Colonic mucosa (tissue), 4 donors: Measurements from ENCODE around the gene IDI1. TPM values are rescaled to one million over a fixed set of nuclear protein-coding genes. Genes with fewer than 3 reads are reported as not detected.

Experiments
- DNase-seq: peaks from one replicate; pipeline ENCODE4 v3.0.0-alpha.2; 2020
- H3K27ac ChIP-seq: fragments of 200-600 bp; one replicate; pipeline ENCODE4 v1.8.0; 2021
- H3K27me3 ChIP-seq: fragments of 200-600 bp; one replicate; pipeline ENCODE4 v1.8.0; 2021
- H3K36me3 ChIP-seq: fragments of 200-600 bp; one replicate; pipeline ENCODE4 v1.8.0; 2021
- H3K4me1 ChIP-seq: fragments of 200-600 bp; one replicate; pipeline ENCODE4 v1.8.0; 2021; ENCODE audit warnings: mild to moderate bottlenecking
- H3K4me3 ChIP-seq: fragments of 200-600 bp; one replicate; pipeline ENCODE4 v1.8.0; 2021
- H3K9ac ChIP-seq, 2 donors: one replicate each; pipeline ENCODE4 v1.7.0; 2013; ENCODE audit warnings: control low read depth in 2 of 2, low read depth in 2 of 2, low read length in 2 of 2
- H3K9me3 ChIP-seq: fragments of 200-600 bp; one replicate; pipeline ENCODE4 v1.8.0; 2021
- intact Hi-C: fragments of 100-400 bp; cut with DNase I; formaldehyde crosslinking; loops from one replicate; pipeline ENCODE4 v1.14.1; 2022
- total RNA-seq, 2 donors: library from RNA; stranded (reverse); fragmentation: NEBNext Ultra II Directional in 1 of 2; extraction: Animal tissue kit (Norgen Biotek cat#: 25700) in 1 of 2; gene quantifications; one replicate each; pipeline ENCODE4 v1.2.1, GENCODE V29; 2021
- TF ChIP-seq, protein P1 (sequence below): fragments of 200-600 bp; IDR thresholded peaks from one replicate; pipeline ENCODE4 v1.8.0; 2022; ENCODE audit warnings: antibody characterized with exemption, mild to moderate bottlenecking
- donor health status: healthy.
- donor health status: DM: no; HTN: no; CAD: no.
- donor health status: DM: no; HTN: no; CAD: no.

IDI1 gene
- total RNA-seq, 2 donors from 2014 or later: 41.3 to 142 TPM

GRCh38 chr10:1047937-1048336 is 982 bp downstream of the IDI1 start:
- H3K36me3 ChIP-seq: no peaks in the 10 kb centered on the region
- peak overlapping the region; percentile 88 for H3K4me3 ChIP-seq
- TF ChIP-seq, protein P1, sequence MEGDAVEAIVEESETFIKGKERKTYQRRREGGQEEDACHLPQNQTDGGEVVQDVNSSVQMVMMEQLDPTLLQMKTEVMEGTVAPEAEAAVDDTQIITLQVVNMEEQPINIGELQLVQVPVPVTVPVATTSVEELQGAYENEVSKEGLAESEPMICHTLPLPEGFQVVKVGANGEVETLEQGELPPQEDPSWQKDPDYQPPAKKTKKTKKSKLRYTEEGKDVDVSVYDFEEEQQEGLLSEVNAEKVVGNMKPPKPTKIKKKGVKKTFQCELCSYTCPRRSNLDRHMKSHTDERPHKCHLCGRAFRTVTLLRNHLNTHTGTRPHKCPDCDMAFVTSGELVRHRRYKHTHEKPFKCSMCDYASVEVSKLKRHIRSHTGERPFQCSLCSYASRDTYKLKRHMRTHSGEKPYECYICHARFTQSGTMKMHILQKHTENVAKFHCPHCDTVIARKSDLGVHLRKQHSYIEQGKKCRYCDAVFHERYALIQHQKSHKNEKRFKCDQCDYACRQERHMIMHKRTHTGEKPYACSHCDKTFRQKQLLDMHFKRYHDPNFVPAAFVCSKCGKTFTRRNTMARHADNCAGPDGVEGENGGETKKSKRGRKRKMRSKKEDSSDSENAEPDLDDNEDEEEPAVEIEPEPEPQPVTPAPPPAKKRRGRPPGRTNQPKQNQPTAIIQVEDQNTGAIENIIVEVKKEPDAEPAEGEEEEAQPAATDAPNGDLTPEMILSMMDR: no peak
- no peaks in the 10 kb centered on the region for H3K9me3 ChIP-seq
- H3K9ac ChIP-seq: peak overlapping the region; percentile 85 to 87
- intact Hi-C loops: no loop called here
- peaks cover 3% of the 10 kb centered on the region for H3K4me1 ChIP-seq
- peak overlapping the region; percentile 99 for H3K27ac ChIP-seq
- H3K27me3 ChIP-seq: no peaks in the 10 kb centered on the region
- peak; percentile 54 for DNase-seq

- H3K9ac ChIP-seq: no peak overlapping the region
- intact Hi-C loops: no loop called here
- no peak overlapping the region for H3K4me3 ChIP-seq
- H3K27ac ChIP-seq: no peak overlapping the region
- TF ChIP-seq, protein P1: no peak
- no peaks in the 10 kb centered on the region for H3K27me3 ChIP-seq
- H3K9me3 ChIP-seq: no peaks in the 10 kb centered on the region
- H3K36me3 ChIP-seq: peaks cover 4% of the 10 kb centered on the region
- no peaks in the 10 kb centered on the region for H3K4me1 ChIP-seq
- no peak for DNase-seq
Measured at GRCh38 chr10:1045415-1045814, 3.5 kb downstream of the IDI1 start.

DNA sequence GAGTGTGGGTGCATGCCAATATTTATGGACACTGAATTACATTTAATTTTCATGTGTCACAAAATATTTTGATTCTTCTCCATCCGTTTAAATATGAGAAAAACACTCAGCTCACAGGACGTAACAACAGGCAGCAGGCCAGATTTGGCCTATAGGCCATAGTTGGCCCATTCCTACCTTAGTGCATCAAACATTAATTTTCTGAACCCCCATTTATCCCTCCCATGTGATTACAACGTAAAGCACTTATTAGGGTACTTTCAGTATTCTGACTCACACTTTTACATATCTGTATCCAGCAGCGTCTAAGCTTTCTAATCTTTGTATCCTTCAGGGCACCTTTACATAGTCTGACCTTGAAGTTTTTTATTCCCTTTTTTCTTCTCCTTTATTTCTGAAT is 4.0 kb downstream of the IDI1 start:
- intact Hi-C loops: no loop called here

DNA sequence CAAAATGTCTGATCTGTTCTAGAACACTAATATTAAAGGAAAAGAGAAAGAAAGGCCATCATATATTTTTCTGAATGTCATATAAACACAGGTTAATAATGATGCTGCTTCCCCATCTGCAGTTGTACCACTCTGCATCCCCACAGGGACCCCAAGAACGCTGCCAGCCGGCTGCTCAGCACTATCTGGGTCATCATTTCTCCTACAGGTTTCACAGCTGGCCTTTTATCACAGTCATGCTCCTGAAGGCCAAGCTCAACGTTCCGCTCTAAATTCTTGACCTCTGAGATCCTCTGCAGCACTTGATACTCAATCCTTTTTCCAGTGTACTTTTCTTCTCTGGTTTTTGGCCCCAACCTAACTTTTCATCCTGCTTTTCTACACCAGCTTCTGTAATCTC is 4.8 kb downstream of the IDI1 start:
- Histone ChIP-seq H3K9me3 (no peaks in the 10 kb centered on the region), H3K4me1 (no peaks in the 10 kb centered on the region), H3K9ac (no peak overlapping the region), H3K36me3 (peaks cover 9% of the 10 kb centered on the region), H3K27ac (peak overlapping the region; percentile 23), H3K4me3 (no peak overlapping the region), H3K27me3 (no peaks in the 10 kb centered on the region)
- DNase-seq: no peak
- intact Hi-C loops: no loop called here
- TF ChIP-seq, protein P1: no peak

More for the DNA sequence above, 4.0 kb downstream of the IDI1 start:
- Histone ChIP-seq H3K4me3 (no peak overlapping the region), H3K4me1 (no peaks in the 10 kb centered on the region), H3K9ac (no peak overlapping the region), H3K9me3 (no peaks in the 10 kb centered on the region), H3K27ac (peak overlapping the region; percentile 23), H3K36me3 (peaks cover 9% of the 10 kb centered on the region), H3K27me3 (no peaks in the 10 kb centered on the region)
- TF ChIP-seq, protein P1: no peak
- DNase-seq: no peak

DNA sequence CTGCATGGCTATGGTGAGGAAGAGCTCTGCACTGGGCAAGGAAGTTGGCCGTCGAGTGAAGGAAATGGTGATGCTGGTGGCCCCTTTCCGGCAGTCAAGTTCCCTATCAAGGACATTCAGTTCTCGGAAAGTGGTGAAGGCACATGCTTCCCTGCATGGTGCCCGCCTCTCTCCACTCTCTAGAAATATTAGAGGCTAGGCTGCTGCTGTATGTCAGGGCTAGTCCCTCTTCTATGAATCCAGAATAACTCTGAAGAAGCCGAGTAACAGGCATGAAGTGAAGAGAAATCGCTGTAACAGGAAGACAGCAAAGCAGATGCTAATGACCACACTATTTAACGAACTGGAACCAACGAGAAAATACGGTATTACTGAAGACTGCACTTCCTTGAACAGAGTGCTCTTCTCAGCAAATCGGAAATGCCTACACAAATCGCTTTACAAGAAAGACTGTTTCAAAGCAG is 5.4 kb downstream of the IDI1 start:
- intact Hi-C loops: no loop called here
- no peaks in the 10 kb centered on the region for H3K27me3 ChIP-seq
- TF ChIP-seq, protein P1: no peak
- H3K4me3 ChIP-seq: no peak overlapping the region
- no peak overlapping the region for H3K9ac ChIP-seq
- H3K36me3 ChIP-seq: peaks cover 9% of the 10 kb centered on the region
- H3K4me1 ChIP-seq: no peaks in the 10 kb centered on the region
- DNase-seq: peak; percentile 28
- no peaks in the 10 kb centered on the region for H3K9me3 ChIP-seq
- H3K27ac ChIP-seq: peak overlapping the region; percentile 23
